Measurements from ENCODE around the gene RXFP3.

RXFP3 gene

GRCh38 chr5:33981408-33982162 lies 45.4 kb downstream of the RXFP3 start:
- no peak for DNase-seq

- no peak for DNase-seq
Measured at GRCh38 chr5:33984178-33984577, 48.0 kb downstream of the RXFP3 start.

GRCh38 chr5:33984671-33985124 lies 48.5 kb downstream of the RXFP3 start, which contains the start of gene SLC45A2:
Gene SLC45A2, minus strand, starts transcription at chr5:33984693. Its CDS starts 110 bp downstream, at chr5:33984583.
- no peak for DNase-seq

- no peak for DNase-seq
Measured at GRCh38 chr5:33985447-33985846, 49.3 kb downstream of the RXFP3 start.
